GM15510 (cell line): Measurements from ENCODE around the gene ROR2.

Source experiments
- POLR2A ChIP-seq: IDR thresholded peaks from 3 replicates; pipeline ENCODE4 v1.6.1; 2011; ENCODE audit warnings: borderline replicate concordance; ENCODE audit not compliant: insufficient read length; ENCODE audit errors: extremely low read depth

The ROR2 gene

GRCh38 chr9:91714020-91714806 is 235.8 kb downstream of the ROR2 start:
- TF ChIP-seq POLR2A: no peak

- no peak for TF ChIP-seq POLR2A
Observed at GRCh38 chr9:91712811-91713210, 237.2 kb downstream of the ROR2 start.

GRCh38 chr9:91711755-91712601 is 238.1 kb downstream of the ROR2 start:
- TF ChIP-seq POLR2A: no peak

GRCh38 chr9:91710158-91710557 is 239.9 kb downstream of the ROR2 start:
- TF ChIP-seq POLR2A: no peak

- no peak for TF ChIP-seq POLR2A
Observed at GRCh38 chr9:91705386-91705785, 244.6 kb downstream of the ROR2 start.

GRCh38 chr9:91700475-91700874 is 249.6 kb downstream of the ROR2 start:
- TF ChIP-seq POLR2A: no peak

GRCh38 chr9:91698266-91698665 is 251.8 kb downstream of the ROR2 start:
- TF ChIP-seq POLR2A: no peak

- TF ChIP-seq POLR2A: no peak
Observed at GRCh38 chr9:91697201-91697600, 252.8 kb downstream of the ROR2 start.

GRCh38 chr9:91694081-91694870 is 255.8 kb downstream of the ROR2 start:
- TF ChIP-seq POLR2A: no peak

GRCh38 chr9:91693226-91693625 is 256.8 kb downstream of the ROR2 start:
- TF ChIP-seq POLR2A: no peak

GRCh38 chr9:91690540-91691249 is 259.3 kb downstream of the ROR2 start:
- no peak for TF ChIP-seq POLR2A

GRCh38 chr9:91689006-91689405 is 261.0 kb downstream of the ROR2 start:
- TF ChIP-seq POLR2A: no peak

GRCh38 chr9:91683269-91683668 is 266.8 kb downstream of the ROR2 start:
- no peak for TF ChIP-seq POLR2A

- TF ChIP-seq POLR2A: no peak
Observed at GRCh38 chr9:91682806-91683205, 267.2 kb downstream of the ROR2 start.
